Superior temporal gyrus (tissue), 1 donor: ENCODE data around the gene ADSS1.

Experiments used
- DNase-seq: peaks from one replicate; pipeline ENCODE4 v3.0.0-alpha.2; 2016; ENCODE audit errors: extremely low spot score

The ADSS1 gene

GRCh38 chr14:104732931-104733681, 9.1 kb downstream of the ADSS1 start:
- DNase-seq, result no peak

GRCh38 chr14:104734051-104734587, 10.1 kb downstream of the ADSS1 start:
- no peak for DNase-seq

GRCh38 chr14:104734601-104734990, 10.6 kb downstream of the ADSS1 start:
- DNase-seq, result no peak

DNA sequence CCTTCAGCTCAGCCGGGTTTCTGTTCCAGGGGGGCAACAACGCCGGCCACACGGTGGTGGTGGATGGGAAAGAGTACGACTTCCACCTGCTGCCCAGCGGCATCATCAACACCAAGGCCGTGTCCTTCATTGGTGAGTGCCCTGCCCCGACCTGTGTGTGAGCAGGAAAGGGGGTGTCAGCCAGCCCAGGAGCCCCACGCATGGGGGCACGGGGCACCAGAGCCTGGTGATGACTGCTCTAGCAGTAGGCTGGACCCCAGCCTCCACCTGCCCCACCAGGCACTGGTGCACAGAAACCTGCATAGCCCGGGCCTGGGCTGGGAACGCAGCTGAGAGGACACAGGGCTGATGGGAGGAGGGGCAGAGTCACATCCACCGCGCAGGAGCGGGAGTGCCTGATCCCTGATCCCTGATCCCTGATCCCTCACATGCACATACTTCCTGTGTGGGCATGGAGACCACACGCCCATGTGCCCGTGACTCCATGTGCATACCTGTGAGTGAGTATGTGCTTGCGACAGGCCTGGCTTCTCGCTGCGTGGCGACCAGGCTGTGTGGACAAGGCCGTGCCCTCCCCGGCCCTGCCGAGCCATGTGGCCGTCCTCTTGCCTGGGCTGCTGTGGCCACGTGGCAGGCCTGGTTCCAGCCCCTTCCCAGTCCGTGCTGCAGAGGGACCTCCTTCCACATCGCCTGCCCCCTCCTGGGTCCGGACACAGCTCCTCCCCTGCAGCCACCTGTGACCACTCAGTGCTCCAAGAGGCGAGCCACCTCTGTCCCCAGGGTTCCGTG, 11.2 kb downstream of the ADSS1 start:
- no peak for DNase-seq

GRCh38 chr14:104735830-104736642, 12.0 kb downstream of the ADSS1 start:
- peak; percentile 30 for DNase-seq

DNA sequence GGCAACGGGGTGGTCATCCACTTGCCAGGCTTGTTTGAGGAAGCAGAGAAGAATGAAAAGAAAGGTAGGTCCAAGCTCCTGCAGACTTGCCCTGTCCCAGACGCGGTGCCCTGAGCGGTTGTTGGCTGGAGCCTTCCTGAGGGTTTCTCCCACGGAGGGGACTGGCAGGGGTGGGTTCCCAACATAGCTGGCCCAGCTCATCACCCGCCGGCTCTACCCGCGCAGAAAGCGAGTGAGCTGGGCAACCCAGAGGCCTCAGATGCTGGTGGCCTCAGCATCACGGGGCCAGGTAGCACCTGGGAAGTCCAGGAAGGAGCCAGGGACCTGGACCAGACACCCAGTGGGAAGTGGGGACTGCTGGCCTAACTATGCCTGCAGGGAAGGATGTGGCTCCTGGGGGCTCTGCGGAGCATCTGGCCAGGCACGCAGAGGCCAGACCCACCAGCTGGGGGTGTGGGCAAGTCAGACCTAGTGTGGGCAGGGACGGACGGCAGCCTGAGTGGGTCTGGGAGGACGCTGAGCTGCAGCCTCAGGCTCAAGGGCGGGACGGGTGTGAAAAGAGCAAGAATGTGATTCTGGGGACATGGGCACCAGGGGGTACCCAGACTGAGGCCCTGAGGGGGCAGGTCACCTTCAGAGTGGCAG, 14.5 kb downstream of the ADSS1 start:
- no peak for DNase-seq

GRCh38 chr14:104739026-104739425, 15.0 kb downstream of the ADSS1 start:
- no peak for DNase-seq

DNA sequence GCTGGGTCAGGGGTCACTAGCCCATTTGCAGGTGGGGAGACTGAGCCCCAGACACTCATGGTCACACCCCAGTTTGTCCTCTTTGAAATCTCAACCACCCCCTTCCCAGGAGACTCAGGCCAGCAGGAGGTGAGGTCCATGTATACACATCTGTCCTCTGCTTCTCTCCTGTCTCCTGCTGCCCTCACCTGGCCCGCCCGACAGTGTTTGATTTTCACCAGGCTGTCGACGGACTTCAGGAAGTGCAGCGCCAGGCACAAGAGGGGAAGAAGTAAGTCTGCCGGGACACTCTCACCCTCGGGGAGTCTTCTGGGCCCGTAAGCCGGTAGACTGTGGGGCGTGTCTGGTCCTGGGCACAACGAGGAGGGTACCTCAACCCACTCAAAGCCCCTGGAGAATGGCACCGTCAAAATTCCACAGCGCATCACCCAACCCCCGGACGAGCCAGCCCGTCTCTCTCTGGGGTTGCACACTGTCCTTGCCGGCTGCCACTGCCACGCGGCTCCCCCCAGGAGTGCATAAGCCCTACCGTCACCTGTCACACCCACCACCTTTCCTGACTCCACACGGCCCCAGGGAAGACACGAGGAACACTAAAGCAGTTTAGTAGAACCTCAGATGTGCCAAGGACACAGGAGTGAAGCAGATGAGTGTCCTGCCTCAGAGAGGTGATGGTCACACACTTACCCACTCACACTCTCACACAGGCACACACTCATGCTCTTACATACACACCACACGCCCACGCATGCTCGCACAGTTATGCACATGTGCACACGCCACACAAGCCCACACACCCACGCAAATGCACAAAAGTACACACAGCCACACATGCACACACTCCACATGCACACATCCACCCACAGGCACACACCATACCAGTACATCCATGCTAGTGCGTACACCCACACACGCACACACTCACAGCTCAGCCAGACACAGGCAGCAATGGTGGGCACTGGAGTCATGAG, 15.8 kb downstream of the ADSS1 start:
- no peak for DNase-seq

DNA sequence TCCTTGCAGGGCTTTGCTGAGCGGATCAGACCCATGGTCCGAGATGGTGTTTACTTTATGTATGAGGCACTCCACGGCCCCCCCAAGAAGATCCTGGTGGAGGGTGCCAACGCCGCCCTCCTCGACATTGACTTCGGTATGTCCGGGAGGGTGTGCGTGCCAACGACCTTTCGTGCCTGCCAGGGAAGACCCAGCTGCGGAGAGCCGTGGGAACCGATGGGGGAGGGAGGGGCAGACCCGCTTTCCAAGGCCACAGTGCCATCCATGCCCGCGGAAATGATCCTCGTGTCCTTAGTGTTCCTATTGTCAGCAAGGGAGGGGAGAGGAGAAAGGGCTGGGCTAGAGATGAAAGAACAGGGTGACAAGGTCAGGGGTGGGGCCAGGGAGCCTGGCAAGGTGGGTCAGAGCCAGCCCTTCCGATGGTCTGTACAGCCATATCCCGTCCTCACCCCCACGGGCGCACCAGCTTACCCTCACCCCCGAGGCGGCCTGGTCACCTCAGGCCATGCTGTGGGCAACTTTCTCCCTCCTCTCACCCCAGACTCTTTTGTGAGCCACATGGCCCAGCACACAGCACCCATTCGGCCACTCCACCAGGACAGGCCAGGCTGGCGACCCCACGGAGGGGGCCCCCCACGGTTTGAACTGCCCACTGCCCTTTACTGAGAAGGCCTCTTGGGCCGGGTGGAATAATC, 17.2 kb downstream of the ADSS1 start:
- no peak for DNase-seq

- DNase-seq, result no peak
Observed at GRCh38 chr14:104741803-104742251, 17.8 kb downstream of the ADSS1 start.

- no peak for DNase-seq
Observed at GRCh38 chr14:104742586-104743455, 18.8 kb downstream of the ADSS1 start.

GRCh38 chr14:104743461-104744380, 19.7 kb downstream of the ADSS1 start:
- DNase-seq, result peak; percentile 34

DNA sequence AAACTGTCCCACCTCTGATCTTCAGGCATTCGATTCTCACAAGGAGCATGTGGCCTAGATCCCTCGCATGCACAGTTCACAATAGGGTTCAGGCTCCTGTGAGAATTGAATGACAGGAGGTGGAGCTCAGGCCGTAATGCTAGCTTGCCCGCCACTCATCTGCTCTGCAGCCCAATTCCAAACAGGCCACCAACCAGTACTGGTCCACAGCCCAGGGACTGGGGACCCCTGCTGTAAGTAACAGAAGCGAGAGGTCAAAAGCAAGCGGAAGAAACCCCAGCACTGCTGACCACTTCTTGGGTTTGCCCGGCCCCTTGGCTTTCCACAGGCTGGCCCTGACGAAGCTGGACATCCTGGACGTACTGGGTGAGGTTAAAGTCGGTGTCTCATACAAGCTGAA, 20.5 kb downstream of the ADSS1 start:
- no peak for DNase-seq

GRCh38 chr14:104745431-104745830, 21.4 kb downstream of the ADSS1 start:
- no peak for DNase-seq

DNA sequence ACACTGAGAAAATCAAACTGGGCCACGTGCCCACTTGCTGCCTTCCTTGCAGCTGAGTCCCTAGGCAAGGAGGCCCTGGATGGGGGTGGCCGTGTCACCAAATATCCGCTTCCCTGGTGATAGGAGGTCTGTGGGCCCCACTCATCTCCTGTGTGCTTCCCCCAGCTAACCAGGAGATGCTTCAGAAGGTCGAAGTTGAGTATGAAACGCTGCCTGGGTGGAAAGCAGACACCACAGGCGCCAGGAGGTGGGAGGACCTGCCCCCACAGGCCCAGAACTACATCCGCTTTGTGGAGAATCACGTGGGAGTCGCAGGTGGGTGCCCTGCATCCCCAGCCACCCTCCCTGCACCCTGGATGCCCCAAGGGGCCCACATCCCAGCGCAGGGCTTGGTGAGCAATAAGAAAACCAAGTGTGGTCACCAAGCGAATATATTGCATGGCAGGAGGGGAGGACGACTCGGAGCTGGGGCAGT, 22.1 kb downstream of the ADSS1 start:
- no peak for DNase-seq

DNA sequence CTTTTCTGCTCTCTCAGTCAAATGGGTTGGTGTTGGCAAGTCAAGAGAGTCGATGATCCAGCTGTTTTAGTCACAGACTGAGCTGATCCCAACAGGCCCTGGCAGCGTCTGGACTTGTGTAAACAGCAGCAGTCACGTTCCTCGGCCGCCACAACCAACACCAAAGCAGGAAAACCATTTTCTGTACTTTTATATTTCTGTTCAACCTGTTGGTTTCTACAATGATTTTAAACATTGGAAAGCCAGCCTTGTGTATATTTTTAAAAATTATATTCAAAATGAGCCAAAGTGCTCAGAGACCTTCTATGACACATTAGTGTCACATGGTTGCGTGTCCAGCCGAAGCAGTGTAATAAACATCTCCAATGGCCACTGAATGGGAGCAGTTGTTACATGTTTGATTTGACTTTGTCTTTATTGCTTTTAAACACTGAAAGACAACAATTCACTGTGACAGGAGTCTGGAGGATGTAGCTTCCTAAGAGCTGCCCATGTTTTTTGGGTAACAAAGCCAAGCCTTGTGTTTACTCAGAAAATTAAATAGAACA, 23.0 kb downstream of the ADSS1 start:
- peak; percentile 73 for DNase-seq

- DNase-seq, result no peak
Observed at GRCh38 chr14:104747876-104748275, 23.8 kb downstream of the ADSS1 start.
